MM.1S (cell line): Measurements from ENCODE around the gene PSMB11.

Experiments
- CTCF ChIP-seq: fragments of 300-600 bp; sonication (generic); IDR thresholded peaks from 2 replicates; pipeline ENCODE4 v1.5.1; 2016; ENCODE audit warnings: antibody characterized with exemption, low read length, mixed read lengths
- EZH2 ChIP-seq: fragments of 300-600 bp; sonication (generic); optimal IDR thresholded peaks from 2 replicates; pipeline ENCODE3; 2017; ENCODE audit warnings: low read depth, mild to moderate bottlenecking, antibody characterized with exemption, low read length, mixed read lengths

GRCh38 chr14:23052182-23052623, 10.2 kb downstream of the PSMB11 start:
- no peak for TF ChIP-seq CTCF
- TF ChIP-seq EZH2, result no peak
